Mesenchymal stem cell (in vitro differentiated cells and primary cell): ENCODE data around the gene SCLY.

Source experiments
- DNase-seq: peaks from one replicate; pipeline ENCODE4 v3.0.0-alpha.2; 2013
- H2AFZ ChIP-seq: one replicate; pipeline ENCODE4 v1.6.1; 2013; ENCODE audit warnings: low read depth, mild to moderate bottlenecking, control low read depth, inconsistent platforms, low read length, moderate library complexity
- H2AK5ac ChIP-seq: 2 replicates; pipeline ENCODE4 v1.6.1; 2013; ENCODE audit warnings: low read length, moderate library complexity, mild to moderate bottlenecking, inconsistent platforms; ENCODE audit not compliant: severe bottlenecking
- H2BK120ac ChIP-seq: one replicate; pipeline ENCODE4 v1.6.1; 2013; ENCODE audit warnings: low read depth, mild to moderate bottlenecking, inconsistent platforms, low read length, moderate library complexity
- H2BK12ac ChIP-seq, 2 experiments: one replicate each; pipeline ENCODE4 v1.6.1; 2013; ENCODE audit warnings: inconsistent platforms in 2 of 2, low read length in 2 of 2, mild to moderate bottlenecking in 2 of 2, moderate library complexity in 2 of 2, control low read depth in 1 of 2
- H2BK15ac ChIP-seq: one replicate; pipeline ENCODE4 v1.6.1; 2013; ENCODE audit warnings: mild to moderate bottlenecking, low read depth, inconsistent platforms; ENCODE audit not compliant: poor library complexity, severe bottlenecking
- H2BK5ac ChIP-seq: 2 replicates; pipeline ENCODE4 v1.6.1; 2013; ENCODE audit warnings: low read depth, mild to moderate bottlenecking, low read length, control low read depth, inconsistent platforms; ENCODE audit not compliant: poor library complexity, severe bottlenecking
- H3K14ac ChIP-seq, 2 experiments: one replicate each; pipeline ENCODE4 v1.6.1; 2013; ENCODE audit warnings: inconsistent platforms in 2 of 2, low read length in 2 of 2, control low read depth in 1 of 2, mild to moderate bottlenecking in 1 of 2, moderate library complexity in 1 of 2
- H3K18ac ChIP-seq, 2 experiments: one replicate each; pipeline ENCODE4 v1.6.1; 2013; ENCODE audit warnings: inconsistent platforms in 2 of 2, low read length in 2 of 2, control low read depth in 1 of 2, low read depth in 1 of 2, mild to moderate bottlenecking in 1 of 2
- H3K23ac ChIP-seq, 2 experiments: one replicate each; pipeline ENCODE4 v1.6.1; 2013; ENCODE audit warnings: inconsistent platforms in 2 of 2, low read length in 2 of 2, mild to moderate bottlenecking in 2 of 2, moderate library complexity in 2 of 2, control low read depth in 1 of 2
- H3K27ac ChIP-seq: 2 replicates; pipeline ENCODE4 v1.5.1; 2013; ENCODE audit warnings: mild to moderate bottlenecking, moderate library complexity, low read length, control low read depth, inconsistent platforms; ENCODE audit not compliant: poor library complexity, severe bottlenecking
- H3K27me3 ChIP-seq, 2 experiments: 2 replicates each; pipeline versions ENCODE4 v1.6.1 to v1.7.0; 2013; ENCODE audit warnings: low read length in 2 of 2, mild to moderate bottlenecking in 2 of 2, moderate library complexity in 2 of 2, control low read depth in 1 of 2, inconsistent platforms in 1 of 2; ENCODE audit not compliant: control insufficient read depth in 1 of 2, insufficient read depth in 1 of 2
- H3K36me3 ChIP-seq, 2 experiments: 2 replicates each; pipeline versions ENCODE4 v1.6.1 to v1.7.0; 2013; ENCODE audit warnings: low read length in 2 of 2, control low read depth in 1 of 2, inconsistent platforms in 1 of 2, low read depth in 1 of 2, mild to moderate bottlenecking in 1 of 2; ENCODE audit not compliant: insufficient read depth in 2 of 2, control insufficient read depth in 1 of 2
- H3K4ac ChIP-seq, 2 experiments: one replicate each; pipeline ENCODE4 v1.6.1; 2013; ENCODE audit warnings: inconsistent platforms in 2 of 2, low read length in 2 of 2, mild to moderate bottlenecking in 2 of 2, moderate library complexity in 2 of 2, control low read depth in 1 of 2, low read depth in 1 of 2
- H3K4me1 ChIP-seq: 2 replicates; pipeline ENCODE4 v1.6.1; 2013; ENCODE audit warnings: low read depth, low read length, control low read depth; ENCODE audit not compliant: control insufficient read depth, insufficient read depth
- H3K4me2 ChIP-seq: 2 replicates; pipeline ENCODE4 v1.6.1; 2013; ENCODE audit warnings: low read length, mild to moderate bottlenecking, inconsistent platforms; ENCODE audit not compliant: poor library complexity, severe bottlenecking
- H3K4me3 ChIP-seq, 2 experiments: 2 replicates each; pipeline versions ENCODE4 v1.5.1 to v1.7.0; 2013; ENCODE audit warnings: low read length in 2 of 2, mild to moderate bottlenecking in 2 of 2, control low read depth in 1 of 2, low read depth in 1 of 2; ENCODE audit not compliant: insufficient read depth in 1 of 2
- H3K79me1 ChIP-seq: replicated peaks from 2 replicates; pipeline ENCODE4 v1.6.1; 2013; ENCODE audit warnings: mild to moderate bottlenecking, control low read depth, low read length, inconsistent platforms; ENCODE audit not compliant: poor library complexity, severe bottlenecking
- H3K9ac ChIP-seq: 2 replicates; pipeline ENCODE4 v1.7.0; 2013; ENCODE audit warnings: mild to moderate bottlenecking, low read length, moderate library complexity
- H3K9me3 ChIP-seq: 2 replicates; pipeline ENCODE4 v1.7.0; 2013; ENCODE audit warnings: mild to moderate bottlenecking, low read length; ENCODE audit not compliant: control insufficient read depth
- H4K8ac ChIP-seq: one replicate; pipeline ENCODE4 v1.6.1; 2013; ENCODE audit warnings: inconsistent platforms, mild to moderate bottlenecking, low read length, moderate library complexity
- H4K91ac ChIP-seq: one replicate; pipeline ENCODE4 v1.6.1; 2013; ENCODE audit warnings: mild to moderate bottlenecking, low read length, inconsistent platforms
- WGBS: methylation state at CpG from one replicate; pipeline ENCODE4 v1.1.7; 2013; ENCODE audit warnings: mixed read lengths; 5-methylcytosine and 5-hydroxymethylcytosine counted together

Gene SCLY

DNA sequence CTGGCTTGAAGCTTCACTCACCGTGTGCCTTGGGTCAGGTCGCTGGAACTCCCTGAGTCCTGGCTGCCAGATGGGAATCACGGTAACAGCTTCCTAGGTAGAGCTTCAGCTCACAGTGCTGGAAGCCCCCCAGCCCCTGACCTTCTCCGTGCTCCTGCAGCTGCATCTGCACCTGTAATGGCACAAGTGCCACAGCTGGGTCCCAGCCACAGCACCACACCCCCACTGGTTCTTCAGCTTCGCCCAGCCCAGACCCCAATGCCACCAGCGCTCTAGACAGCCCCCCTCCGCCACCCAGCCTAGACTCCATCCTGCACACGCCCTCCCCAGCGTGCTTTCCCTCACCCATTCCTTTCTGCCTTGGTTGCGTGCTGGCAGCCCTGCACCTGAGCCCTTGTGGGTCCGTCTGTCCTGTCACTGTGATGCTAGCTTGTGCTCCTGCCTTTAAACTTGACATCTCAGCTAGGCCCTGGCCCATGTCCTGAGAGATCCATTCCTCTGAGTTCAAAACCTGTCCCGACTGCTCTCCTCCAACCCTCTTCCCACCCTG is 31.8 kb downstream of the SCLY start:
- WGBS, result 94% methylated on average over 12 of the region's 12 CpGs
- no peak overlapping the region for H3K4ac ChIP-seq
- H3K79me1 ChIP-seq, result no peaks in the 10 kb centered on the region
- H2BK120ac ChIP-seq, result no peak overlapping the region
- no peak overlapping the region for H3K4me2 ChIP-seq
- H3K14ac ChIP-seq, result no peak overlapping the region
- no peak overlapping the region for H2BK5ac ChIP-seq
- no peak overlapping the region for H2BK12ac ChIP-seq
- no peak overlapping the region for H3K27ac ChIP-seq
- no peak overlapping the region for H3K23ac ChIP-seq
- H3K18ac ChIP-seq, result no peak overlapping the region
- no peak overlapping the region for H4K91ac ChIP-seq
- H3K36me3 ChIP-seq, result peaks cover 4 to 21% of the 10 kb centered on the region in 2 experiments
- H3K9me3 ChIP-seq, result no peaks in the 10 kb centered on the region
- H2BK15ac ChIP-seq, result no peak overlapping the region
- no peak for DNase-seq
- H3K9ac ChIP-seq, result no peak overlapping the region
- no peak overlapping the region for H2AFZ ChIP-seq
- no peak overlapping the region for H4K8ac ChIP-seq
- no peak overlapping the region for H3K4me3 ChIP-seq
- H3K27me3 ChIP-seq, result no peaks in the 10 kb centered on the region
- H2AK5ac ChIP-seq, result no peak overlapping the region
- peaks cover 17% of the 10 kb centered on the region for H3K4me1 ChIP-seq

DNA sequence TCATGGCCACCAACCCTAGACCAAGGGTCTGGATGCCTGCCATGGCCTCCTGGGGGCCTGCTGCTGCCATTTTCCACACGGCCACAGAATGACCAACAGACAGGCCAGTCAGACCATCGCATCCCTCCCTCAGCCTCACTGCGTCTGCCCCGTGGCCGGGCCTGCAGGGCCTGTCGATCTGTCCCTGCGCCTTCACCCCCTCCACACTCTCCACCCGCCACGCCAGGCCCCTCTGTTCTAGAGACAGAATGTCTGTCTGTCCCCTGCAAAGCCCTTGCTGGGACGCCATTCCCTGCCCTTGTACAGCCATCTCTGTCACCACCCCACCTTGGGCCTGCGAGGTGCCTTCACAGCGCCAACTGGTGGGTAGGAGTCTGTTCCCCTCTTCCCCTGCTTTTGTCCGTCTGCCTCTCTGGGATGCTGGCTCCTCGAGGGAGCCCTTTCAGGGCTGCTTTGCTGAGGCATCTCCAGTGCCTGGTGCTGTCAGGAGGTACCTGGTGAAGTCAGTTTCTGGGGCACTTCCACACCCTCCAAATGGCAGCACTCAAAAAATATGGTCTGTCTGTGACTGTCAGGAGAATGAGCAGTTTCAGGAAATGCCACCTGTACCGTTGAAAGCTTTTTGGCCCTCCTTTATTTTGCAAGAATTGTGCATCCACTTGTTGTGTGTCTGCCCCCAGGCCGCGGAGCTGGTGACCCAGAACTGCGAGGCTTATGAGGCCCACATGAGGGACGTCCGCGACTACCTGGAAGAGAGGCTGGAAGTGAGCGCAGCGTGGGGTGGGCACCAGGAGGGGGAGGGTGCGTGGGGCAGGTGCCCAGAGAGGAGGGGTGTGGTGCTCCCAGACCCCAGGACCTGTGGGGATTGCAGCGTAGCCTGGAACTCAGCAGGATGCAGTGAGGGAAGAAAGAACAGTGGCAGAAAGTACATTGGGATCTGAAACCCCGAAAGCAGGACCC is 32.7 kb downstream of the SCLY start:
- H3K79me1 ChIP-seq, result no peaks in the 10 kb centered on the region
- H3K9me3 ChIP-seq, result no peaks in the 10 kb centered on the region
- no peak overlapping the region for H2AFZ ChIP-seq
- H2BK15ac ChIP-seq, result no peak overlapping the region
- H2BK12ac ChIP-seq, result no peak overlapping the region
- WGBS, result 93% methylated on average over 24 of the region's 26 CpGs
- no peak overlapping the region for H3K18ac ChIP-seq
- H2BK5ac ChIP-seq, result no peak overlapping the region
- H3K4me3 ChIP-seq, result no peak overlapping the region
- H3K4me1 ChIP-seq, result peaks cover 25% of the 10 kb centered on the region
- H3K27me3 ChIP-seq, result no peaks in the 10 kb centered on the region
- peaks cover 4 to 27% of the 10 kb centered on the region in 2 experiments for H3K36me3 ChIP-seq
- no peak overlapping the region for H3K9ac ChIP-seq
- no peak overlapping the region for H3K23ac ChIP-seq
- no peak overlapping the region for H3K14ac ChIP-seq
- no peak overlapping the region for H4K91ac ChIP-seq
- H2BK120ac ChIP-seq, result no peak overlapping the region
- H3K4me2 ChIP-seq, result no peak overlapping the region
- no peak overlapping the region for H2AK5ac ChIP-seq
- H3K27ac ChIP-seq, result no peak overlapping the region
- DNase-seq, result no peak
- no peak overlapping the region for H4K8ac ChIP-seq
- H3K4ac ChIP-seq, result no peak overlapping the region

DNA sequence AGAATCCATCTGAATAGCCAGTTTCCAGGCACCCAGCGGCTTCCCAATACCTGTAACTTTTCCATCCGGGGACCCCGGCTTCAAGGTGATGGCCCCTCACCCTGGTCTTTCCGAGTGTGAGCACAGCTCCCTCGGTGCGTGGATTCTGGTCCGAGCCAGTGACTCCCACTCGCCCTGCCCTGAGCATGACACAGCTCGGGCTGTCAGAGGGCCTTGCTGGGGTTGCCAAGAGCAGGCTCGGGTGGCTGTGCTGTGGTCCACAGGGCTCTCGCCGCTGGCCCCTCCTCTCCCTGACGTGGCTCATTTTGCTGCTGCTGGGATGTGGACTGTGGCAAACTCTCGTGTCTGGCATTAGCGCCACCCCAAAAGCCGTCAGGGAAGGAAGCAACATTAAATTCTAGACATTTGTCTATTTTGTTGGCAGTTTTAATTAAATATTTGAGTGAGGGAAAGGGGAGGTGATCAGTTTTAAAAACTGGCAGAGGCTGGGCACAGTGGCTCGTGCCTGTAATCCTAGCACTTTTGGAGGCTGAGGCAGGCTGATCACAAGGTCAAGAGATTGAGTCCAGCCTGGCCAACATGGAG is 33.7 kb downstream of the SCLY start:
- Histone ChIP-seq H2BK15ac (no peak overlapping the region), H3K4me1 (peaks cover 32% of the 10 kb centered on the region), H4K91ac (no peak overlapping the region), H3K4ac (no peak overlapping the region), H2AFZ (no peak overlapping the region), H3K9ac (no peak overlapping the region), H4K8ac (no peak overlapping the region), H3K18ac (no peak overlapping the region), H3K27ac (no peak overlapping the region), H3K14ac (no peak overlapping the region), H2BK120ac (no peak overlapping the region), H3K4me2 (no peak overlapping the region), H2BK5ac (no peak overlapping the region), H2AK5ac (no peak overlapping the region), H3K79me1 (no peaks in the 10 kb centered on the region), H3K9me3 (no peaks in the 10 kb centered on the region), H3K4me3 (no peak overlapping the region), H3K36me3 (peaks cover 4 to 27% of the 10 kb centered on the region in 2 experiments), H3K23ac (no peak overlapping the region), H3K27me3 (no peaks in the 10 kb centered on the region), H2BK12ac (no peak overlapping the region)
- 93% methylated on average over 17 of the region's 17 CpGs for WGBS
- DNase-seq, result no peak

DNA sequence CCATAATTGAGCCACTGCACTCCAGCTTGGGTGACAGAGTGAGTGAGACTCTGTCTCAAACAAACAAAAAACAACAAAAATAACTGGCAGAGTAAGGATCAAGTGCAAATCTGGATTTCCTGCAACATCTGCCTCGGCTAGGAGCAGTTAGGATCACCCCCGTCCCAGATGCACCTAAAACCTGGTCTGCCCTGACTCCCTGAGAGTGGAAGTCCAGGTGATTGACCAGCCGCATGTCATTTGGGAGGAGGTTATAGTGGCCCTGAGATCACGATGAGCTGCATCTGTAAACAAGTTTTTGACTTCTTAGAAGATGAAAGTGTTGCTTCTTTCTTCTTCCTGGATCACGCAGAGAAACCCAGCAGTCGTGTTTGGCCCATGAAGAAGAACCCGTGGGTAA is 34.3 kb downstream of the SCLY start:
- no peak overlapping the region for H2AK5ac ChIP-seq
- no peak overlapping the region for H3K4me2 ChIP-seq
- peaks cover 4 to 27% of the 10 kb centered on the region in 2 experiments for H3K36me3 ChIP-seq
- H3K23ac ChIP-seq, result no peak overlapping the region
- H4K8ac ChIP-seq, result no peak overlapping the region
- no peak overlapping the region for H2AFZ ChIP-seq
- H3K4me1 ChIP-seq, result peaks cover 38% of the 10 kb centered on the region
- no peak overlapping the region for H3K4me3 ChIP-seq
- no peak overlapping the region for H2BK15ac ChIP-seq
- WGBS, result 94% methylated on average over 7 of the region's 7 CpGs
- H2BK120ac ChIP-seq, result no peak overlapping the region
- H3K9me3 ChIP-seq, result no peaks in the 10 kb centered on the region
- no peak overlapping the region for H2BK5ac ChIP-seq
- no peak overlapping the region for H3K4ac ChIP-seq
- no peaks in the 10 kb centered on the region for H3K27me3 ChIP-seq
- DNase-seq, result no peak
- no peak overlapping the region for H3K9ac ChIP-seq
- no peak overlapping the region for H2BK12ac ChIP-seq
- no peak overlapping the region for H3K18ac ChIP-seq
- no peak overlapping the region for H4K91ac ChIP-seq
- H3K27ac ChIP-seq, result no peak overlapping the region
- H3K14ac ChIP-seq, result no peak overlapping the region
- H3K79me1 ChIP-seq, result no peaks in the 10 kb centered on the region
